Neutrophil (primary cell): ENCODE measurements around the gene GAD1.

Experiments used
- H3K27ac ChIP-seq: fragments of 200-600 bp; sonication (generic); 2 replicates; pipeline ENCODE4 v1.5.1; 2016; ENCODE audit warnings: mild to moderate bottlenecking, moderate library complexity
- H3K27me3 ChIP-seq: fragments of 200-600 bp; sonication (generic); 2 replicates; pipeline ENCODE4 v1.6.0; 2016; ENCODE audit warnings: mild to moderate bottlenecking
- H3K36me3 ChIP-seq: fragments of 200-600 bp; sonication (generic); 2 replicates; pipeline ENCODE4 v1.5.1; 2017
- H3K4me1 ChIP-seq, 2 experiments: fragments of 200-600 bp in 1 of 2; sonication (generic) in 1 of 2; 1 replicate in 1 of 2; 2 replicates in 1 of 2; pipeline versions ENCODE4 v1.5.1 to v1.6.1; 2013 to 2016; ENCODE audit warnings: low read depth in 1 of 2, low read length in 1 of 2, mild to moderate bottlenecking in 1 of 2, moderate library complexity in 1 of 2; ENCODE audit not compliant: control insufficient read depth in 1 of 2, insufficient read depth in 1 of 2
- H3K4me3 ChIP-seq, 2 experiments: fragments of 200-600 bp in 1 of 2; sonication (generic) in 1 of 2; 1 replicate in 1 of 2; 2 replicates in 1 of 2; pipeline ENCODE4 v1.5.1; 2013 to 2016; ENCODE audit warnings: low read depth in 1 of 2, low read length in 1 of 2, mild to moderate bottlenecking in 1 of 2, moderate library complexity in 1 of 2
- H3K9me3 ChIP-seq: fragments of 200-600 bp; sonication (generic); 2 replicates; pipeline ENCODE4 v1.5.1; 2016
- TF ChIP-seq, protein P1 (sequence below): fragments of 200-600 bp; sonication (generic); IDR thresholded peaks from 2 replicates; pipeline ENCODE4 v1.5.1; 2016; ENCODE audit warnings: antibody characterized with exemption

Gene GAD1

DNA sequence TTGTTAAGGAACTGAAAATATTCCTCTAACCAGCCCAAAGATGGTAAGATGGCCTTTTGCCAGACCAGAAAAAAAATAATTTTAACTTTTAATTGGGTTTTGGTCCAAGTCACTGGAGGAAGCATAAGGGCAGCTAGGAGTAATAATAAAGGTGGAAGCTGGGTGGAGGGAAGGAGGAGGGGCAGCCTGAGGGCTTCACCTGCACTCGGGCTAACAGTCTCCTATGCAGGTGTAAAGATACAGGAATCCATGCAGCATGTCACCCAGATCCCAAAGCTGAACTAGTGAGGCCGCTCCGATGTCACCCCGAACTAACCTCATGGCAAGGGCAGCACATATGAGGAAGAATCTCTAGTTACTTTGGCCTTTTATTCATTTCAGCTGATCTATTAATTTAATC, 75.2 kb downstream of the GAD1 start:
- Histone ChIP-seq H3K4me3 (no peak overlapping the region), H3K27me3 (no peaks in the 10 kb centered on the region), H3K27ac (no peak overlapping the region), H3K9me3 (no peaks in the 10 kb centered on the region), H3K4me1 (no peaks in the 10 kb centered on the region), H3K36me3 (no peaks in the 10 kb centered on the region)
- TF ChIP-seq, protein P1, sequence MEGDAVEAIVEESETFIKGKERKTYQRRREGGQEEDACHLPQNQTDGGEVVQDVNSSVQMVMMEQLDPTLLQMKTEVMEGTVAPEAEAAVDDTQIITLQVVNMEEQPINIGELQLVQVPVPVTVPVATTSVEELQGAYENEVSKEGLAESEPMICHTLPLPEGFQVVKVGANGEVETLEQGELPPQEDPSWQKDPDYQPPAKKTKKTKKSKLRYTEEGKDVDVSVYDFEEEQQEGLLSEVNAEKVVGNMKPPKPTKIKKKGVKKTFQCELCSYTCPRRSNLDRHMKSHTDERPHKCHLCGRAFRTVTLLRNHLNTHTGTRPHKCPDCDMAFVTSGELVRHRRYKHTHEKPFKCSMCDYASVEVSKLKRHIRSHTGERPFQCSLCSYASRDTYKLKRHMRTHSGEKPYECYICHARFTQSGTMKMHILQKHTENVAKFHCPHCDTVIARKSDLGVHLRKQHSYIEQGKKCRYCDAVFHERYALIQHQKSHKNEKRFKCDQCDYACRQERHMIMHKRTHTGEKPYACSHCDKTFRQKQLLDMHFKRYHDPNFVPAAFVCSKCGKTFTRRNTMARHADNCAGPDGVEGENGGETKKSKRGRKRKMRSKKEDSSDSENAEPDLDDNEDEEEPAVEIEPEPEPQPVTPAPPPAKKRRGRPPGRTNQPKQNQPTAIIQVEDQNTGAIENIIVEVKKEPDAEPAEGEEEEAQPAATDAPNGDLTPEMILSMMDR = no peak

DNA sequence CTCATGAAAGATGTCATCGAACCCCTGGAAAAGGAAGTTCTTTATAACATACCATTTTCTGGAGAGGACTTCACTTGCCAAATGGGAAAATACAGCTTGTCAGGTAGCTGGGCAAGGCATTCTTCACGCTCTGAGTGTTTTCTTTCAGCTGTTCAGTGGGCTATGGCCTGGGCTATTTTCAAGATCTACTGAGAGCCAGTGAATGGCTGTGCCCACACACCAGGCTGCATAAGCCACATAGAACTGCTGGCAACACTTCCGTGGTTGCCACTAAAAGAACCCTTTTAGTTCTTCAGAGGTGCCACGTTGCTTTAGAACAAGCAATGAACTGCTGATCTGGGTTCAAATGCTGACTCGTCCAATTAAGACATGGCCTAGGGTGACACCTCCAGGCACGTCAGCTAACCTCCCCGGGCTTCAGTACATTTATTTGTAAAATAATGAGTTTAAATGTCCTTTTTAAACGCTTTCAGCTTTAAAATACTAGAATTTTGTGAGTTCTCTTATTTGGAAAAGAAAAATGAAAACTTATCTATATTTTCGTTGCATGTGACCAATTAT, 75.8 kb downstream of the GAD1 start:
- no peaks in the 10 kb centered on the region for H3K27me3 ChIP-seq
- no peak overlapping the region for H3K27ac ChIP-seq
- TF ChIP-seq, protein P1 = no peak
- H3K36me3 ChIP-seq = no peaks in the 10 kb centered on the region
- H3K9me3 ChIP-seq = no peaks in the 10 kb centered on the region
- H3K4me3 ChIP-seq = no peak overlapping the region
- H3K4me1 ChIP-seq = no peaks in the 10 kb centered on the region

DNA sequence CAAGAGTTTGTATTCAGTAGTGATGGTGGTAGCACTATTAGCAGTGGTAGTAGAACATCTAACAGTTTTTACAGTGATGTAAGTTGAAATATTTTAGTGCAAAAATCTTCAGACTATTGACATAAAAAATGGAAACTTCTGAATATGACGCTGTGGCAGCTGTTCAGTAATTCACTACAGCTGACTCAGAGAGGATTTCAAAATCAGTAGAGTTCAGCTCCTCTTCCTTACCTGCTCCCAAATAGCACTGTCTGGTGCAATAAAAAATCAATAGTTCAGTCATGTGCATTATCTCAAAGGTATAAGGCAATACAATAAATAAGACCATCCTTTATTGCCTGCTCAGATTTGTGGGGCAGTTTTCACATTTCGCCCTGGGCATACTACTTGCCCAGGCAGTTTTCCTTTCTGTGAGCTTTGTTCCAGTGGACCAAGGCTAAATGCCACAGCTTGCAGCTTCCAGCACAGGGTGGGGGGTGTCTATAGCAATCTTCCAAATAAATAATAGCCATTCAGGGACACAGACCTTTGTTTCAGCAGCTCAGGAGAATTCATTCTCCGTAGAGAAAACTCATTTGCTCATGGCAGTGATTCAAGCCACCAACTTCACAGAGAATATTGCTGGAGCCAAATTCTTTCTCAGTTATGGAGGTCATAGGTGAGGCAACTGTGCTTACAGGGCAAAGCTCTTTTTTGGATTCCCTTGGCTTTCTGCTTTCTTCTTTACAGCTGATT, 78.5 kb downstream of the GAD1 start:
- Histone ChIP-seq H3K27ac (no peak overlapping the region), H3K36me3 (no peaks in the 10 kb centered on the region), H3K9me3 (no peaks in the 10 kb centered on the region), H3K27me3 (no peaks in the 10 kb centered on the region), H3K4me1 (no peaks in the 10 kb centered on the region), H3K4me3 (no peak overlapping the region)
- TF ChIP-seq, protein P1 = no peak

DNA sequence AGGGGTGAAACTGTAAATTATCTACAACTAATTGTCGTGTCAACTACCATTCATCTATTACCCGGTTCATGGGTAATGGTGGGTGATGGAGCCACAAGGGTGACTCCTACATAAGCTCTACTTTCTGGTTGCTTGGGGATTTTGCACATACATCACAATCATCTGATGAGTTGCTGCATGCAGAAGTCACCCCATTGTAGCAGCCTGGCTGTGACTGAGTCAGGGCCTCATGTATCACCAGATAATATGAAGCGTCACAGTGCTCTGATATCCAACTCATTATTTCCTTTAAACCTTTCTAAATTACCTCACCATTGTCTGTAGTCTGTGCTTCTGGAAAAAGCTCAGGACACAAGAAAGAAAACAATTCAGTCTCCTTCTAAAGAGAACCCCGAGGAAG, 79.9 kb downstream of the GAD1 start:
- H3K27ac ChIP-seq = no peak overlapping the region
- no peaks in the 10 kb centered on the region for H3K36me3 ChIP-seq
- TF ChIP-seq, protein P1 = no peak
- no peaks in the 10 kb centered on the region for H3K27me3 ChIP-seq
- no peaks in the 10 kb centered on the region for H3K4me1 ChIP-seq
- no peaks in the 10 kb centered on the region for H3K9me3 ChIP-seq
- H3K4me3 ChIP-seq = no peak overlapping the region

DNA sequence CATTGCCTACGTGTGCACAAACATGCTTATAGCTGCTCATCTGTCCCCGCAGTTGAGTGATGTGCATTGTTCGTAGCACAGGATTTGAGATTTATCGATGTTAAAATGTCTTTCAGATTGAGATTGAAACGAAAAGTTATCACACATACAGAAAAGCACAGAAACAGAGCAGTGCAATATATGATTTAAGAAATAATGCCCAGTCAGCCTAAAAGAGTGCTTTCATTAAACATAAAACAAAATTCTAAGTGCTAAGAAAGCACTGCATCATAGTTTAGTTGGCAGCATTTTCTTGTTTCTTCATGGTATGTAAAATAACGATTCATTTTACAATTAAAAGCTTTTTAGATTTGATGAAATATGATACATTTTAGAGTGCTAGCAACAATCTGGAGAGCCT, 80.4 kb downstream of the GAD1 start:
- no peaks in the 10 kb centered on the region for H3K9me3 ChIP-seq
- no peaks in the 10 kb centered on the region for H3K4me1 ChIP-seq
- H3K27ac ChIP-seq = no peak overlapping the region
- H3K4me3 ChIP-seq = no peak overlapping the region
- no peaks in the 10 kb centered on the region for H3K36me3 ChIP-seq
- no peaks in the 10 kb centered on the region for H3K27me3 ChIP-seq
- TF ChIP-seq, protein P1 = no peak
